HT-29 (cell line): ENCODE results near the gene SUMO3. TPM values are rescaled to one million over a fixed set of nuclear protein-coding genes. Genes with fewer than 3 reads are reported as not detected.
A peak's percentile ranks its signal among the peaks of the same experiment; 100 is the strongest.

Experiments
- DNase-seq: peaks from one replicate; pipeline ENCODE4 v3.0.0-alpha.2; 2015; ENCODE audit warnings: low spot score
- total RNA-seq: library from RNA; depleted of rRNA; stranded (reverse); fragments of >200 nt; shearing (Covaris generic); gene quantifications from 2 replicates; pipeline ENCODE4 v1.2.3, GENCODE V29; 2014; rRNA removed

SUMO3 gene
- total RNA-seq: 90.3 and 98.8 TPM in 2 replicates

DNA sequence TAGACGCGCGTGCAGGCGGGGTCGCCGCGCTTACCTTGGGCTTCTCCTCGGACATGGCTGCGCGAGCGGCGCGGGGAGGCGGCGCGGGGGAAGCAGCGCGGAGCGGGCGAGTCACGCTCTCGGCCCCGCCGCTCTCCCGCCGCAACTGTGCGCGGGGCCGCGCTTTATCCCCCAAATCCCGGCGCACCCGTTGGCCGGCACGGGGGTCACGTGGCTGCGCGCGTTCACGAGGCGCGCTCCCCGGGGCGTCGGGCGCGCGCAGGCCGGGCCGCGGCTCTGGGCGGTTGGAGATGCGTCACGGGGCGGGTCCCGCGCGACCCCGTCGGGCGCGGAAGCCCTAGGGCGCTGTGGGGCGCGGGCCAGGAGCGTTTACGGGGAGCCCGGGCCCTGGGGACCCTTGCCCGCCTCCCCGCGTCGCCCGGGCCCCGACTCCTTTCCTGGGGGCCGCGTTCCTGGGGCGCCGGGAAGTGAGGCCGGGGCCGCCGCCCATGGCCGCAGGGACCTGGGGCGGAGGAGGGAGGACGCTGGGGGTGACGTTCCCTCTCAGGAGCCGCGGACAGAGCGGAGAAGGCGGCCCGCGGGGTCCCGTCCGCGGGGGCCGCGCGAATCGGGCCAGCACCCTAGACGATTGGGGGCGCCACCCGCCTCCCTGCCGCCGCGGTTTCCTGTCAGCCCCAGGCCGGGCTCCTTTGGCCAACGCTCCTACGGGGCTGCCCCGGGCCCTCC lies at the start of gene SUMO3:
TSS of gene SUMO3 (minus strand) at position 149 of the 726 bp plus-strand sequence. CDS start at position 55, 94 bp downstream.
- DNase-seq: peak; percentile 52

GRCh38 chr21:44867464-44867863 lies 49.6 kb upstream of the SUMO3 start:
- no peak for DNase-seq

DNA sequence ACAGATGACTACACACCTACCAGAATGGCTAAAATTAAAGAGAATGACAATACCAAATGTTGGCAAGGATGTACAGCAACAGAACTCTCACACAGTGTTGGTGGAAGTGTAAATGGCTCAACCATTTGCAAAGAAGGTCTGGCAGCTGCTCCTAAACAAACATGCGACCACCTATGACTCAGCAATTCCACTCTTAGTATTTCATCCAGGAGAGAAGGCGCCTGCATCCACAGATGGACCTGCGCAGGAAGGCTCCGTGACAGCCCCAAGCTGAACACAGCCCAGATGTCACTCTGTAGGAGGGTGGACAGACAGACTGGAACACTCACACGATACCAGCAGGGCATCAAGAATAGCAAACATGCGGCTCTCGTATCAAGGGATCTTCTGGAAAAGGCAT lies 48.9 kb upstream of the SUMO3 start:
- DNase-seq: no peak

GRCh38 chr21:44865561-44866280 lies 47.9 kb upstream of the SUMO3 start:
- peak; percentile 28 for DNase-seq

DNA sequence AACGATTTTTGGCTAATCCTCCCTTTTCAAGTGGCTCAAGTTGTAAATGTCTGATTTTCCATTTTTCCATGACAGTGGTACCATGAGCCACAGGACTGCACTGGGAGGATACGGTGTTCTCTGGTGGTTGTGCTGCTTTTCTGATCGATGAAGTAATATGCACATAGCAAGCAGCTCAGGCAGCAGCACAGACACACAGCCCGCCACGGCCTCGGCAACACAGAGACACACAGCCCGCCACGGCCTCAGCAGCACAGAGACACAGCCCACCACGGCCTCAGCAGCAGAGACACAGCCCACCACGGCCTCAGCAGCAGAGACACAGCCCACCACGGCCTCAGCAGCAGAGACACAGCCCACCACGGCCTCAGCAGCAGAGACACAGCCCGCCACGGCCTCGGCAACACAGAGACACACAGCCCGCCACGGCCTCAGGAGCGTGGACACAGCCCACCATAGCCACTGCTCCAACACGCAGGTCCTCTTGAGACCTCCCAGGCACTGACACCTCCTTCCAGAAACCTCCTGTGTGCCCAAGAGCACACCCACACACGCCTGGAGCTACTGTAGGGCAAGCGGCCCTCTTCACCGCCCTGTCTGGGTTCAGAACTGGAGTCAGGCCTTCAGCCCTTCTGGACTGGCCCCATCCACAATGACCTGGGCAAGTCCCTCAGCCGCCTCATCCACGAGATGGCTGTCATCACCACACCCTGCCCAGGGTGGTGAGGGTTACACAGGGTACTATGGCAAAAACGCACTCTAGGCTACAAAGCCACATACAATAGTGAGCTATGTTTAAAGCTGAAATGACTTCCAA lies 45.2 kb upstream of the SUMO3 start:
- DNase-seq: no peak

GRCh38 chr21:44858791-44859190 lies 40.9 kb upstream of the SUMO3 start:
- DNase-seq: no peak

- no peak for DNase-seq
Measured at GRCh38 chr21:44858291-44858690, 40.4 kb upstream of the SUMO3 start.

DNA sequence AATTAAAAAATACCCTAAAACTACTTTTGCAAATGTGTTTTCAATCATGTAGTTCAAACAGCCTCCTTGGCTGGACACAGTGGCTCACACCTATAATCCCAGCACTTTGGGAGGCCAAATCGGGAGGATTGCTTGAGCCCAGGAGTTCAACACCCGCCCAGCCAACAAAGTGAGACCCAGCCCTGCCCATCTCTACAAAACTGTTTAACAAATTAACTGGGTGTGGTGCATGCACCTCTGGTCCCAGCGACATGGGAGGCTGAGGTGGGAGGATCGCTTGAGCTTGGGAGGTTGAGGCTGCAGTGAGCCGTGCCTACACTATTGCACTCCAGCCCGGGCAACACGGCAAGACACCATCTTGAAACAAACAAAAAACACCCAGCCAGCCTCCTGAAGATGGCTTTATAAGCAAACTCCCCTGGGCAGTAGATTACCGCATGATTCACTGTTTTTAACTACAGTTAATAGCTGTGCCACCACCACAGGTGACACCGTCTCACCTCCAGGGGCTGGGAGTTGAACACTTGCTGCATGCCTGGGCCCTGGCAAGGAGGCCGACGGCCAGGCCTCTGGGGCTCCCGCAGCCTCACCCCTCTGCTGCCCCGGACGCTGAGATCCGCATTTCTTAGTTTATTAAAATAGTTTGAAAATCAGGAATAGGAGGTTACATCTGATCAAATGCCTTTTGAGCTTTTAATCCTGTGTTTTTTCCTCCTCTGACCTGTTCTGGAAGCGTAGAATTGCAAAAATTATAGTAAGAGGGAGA lies 39.4 kb upstream of the SUMO3 start:
- no peak for DNase-seq

DNA sequence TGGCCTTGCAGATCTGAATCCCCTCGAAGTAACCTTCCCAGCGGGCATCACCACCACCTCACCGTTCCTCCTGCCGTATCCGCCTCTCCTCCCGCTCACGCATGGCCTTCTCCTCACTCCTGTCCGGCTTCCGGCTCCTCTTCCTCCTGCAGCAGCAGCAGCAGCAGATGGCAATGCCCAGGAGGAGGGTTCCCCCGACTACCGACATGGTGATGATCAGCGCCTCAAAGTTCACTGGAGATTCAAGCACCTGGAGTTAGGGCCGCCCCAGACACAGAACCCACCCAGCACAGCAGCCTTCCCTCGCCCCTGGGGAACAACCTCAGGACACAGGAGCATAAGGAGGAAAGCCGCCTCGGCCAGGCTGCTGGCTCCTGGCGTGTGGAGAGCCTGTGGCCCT lies 38.3 kb upstream of the SUMO3 start:
- DNase-seq: no peak

- no peak for DNase-seq
Measured at GRCh38 chr21:44855572-44855971, 37.7 kb upstream of the SUMO3 start.

DNA sequence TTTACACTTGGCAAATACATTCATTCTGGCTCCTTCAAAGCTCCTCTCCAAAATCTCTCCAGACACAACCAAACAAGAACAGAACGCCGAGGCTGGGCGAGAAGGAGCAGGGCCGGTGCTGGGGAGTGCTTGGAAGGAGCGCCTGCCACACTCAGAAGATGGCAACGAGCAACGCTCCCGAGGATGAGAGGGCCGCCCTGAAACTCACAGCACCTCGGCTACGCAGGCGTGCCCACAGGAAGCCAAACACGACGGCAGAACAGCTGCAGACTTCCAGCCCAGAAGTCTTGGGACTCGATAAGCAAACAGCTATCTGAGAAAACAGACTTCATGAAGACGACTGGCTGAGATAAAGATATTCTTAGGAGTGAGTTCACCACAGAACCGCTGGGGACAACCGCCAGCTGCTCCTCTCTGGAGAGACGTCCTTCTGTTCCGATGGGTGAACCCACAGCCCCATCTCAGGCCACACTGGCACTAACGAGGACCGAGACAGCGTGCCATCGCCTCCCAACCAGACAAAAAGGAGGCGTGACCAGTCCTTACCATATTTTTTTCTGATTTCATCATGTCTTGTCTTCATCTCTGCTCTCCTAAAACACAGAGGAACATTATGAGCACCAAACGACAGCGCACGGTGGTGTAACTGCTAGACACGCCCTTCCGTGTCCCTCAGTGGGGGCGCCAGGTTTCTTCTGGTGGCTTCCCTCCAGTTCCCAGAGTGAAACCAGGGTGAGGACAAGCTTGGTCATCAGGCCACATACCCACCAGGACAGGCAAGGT lies 37.0 kb upstream of the SUMO3 start:
- no peak for DNase-seq

DNA sequence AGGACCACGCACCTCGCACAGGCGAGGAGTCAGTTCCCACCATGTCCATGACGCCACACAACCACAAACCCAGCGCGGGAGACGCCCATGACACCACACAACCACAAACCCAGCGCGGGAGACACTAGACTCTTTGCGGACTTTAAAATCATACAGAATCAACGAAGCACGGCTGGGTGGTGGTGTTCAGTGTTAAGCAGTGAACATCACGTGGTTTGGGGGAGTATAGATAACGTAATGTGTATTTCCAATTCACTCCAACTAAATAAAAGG lies 36.5 kb upstream of the SUMO3 start:
- no peak for DNase-seq

DNA sequence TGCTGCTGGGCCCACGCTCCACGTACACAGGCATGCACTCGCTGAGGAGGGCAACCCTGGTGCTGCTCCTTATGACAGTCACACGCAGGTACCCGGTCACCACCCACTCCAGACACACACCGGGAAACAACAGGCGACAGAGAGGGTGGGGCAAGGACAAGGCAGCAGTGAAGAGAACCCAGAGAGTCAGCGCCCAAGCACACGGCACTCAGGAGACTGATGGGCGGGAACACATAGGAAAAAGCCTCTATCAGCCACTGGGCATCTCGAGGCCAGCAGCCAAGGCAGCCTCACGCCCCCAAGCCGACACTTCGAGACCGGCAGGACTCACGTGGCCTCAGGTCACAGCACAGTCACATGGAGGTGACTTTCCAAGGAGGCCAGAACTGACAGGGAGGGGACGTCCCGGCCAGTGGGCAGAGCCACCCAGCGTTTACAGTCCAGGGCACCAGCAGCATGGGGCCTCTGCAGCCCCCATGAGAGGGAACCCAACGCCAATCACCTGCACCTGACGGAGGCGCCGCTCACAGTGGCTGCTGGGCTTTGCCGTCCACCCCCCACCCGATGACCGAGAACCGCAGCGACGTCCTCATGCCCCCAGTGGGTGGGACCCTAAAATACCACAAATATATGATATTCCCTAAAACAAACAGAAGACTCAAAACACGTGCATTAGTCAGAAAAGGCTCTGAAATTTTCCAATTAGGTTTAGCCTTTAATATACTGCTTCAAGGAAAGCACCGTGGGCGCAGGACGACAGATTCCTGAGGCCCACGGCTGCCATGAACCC lies 35.9 kb upstream of the SUMO3 start:
- DNase-seq: no peak

- no peak for DNase-seq
Measured at GRCh38 chr21:44850905-44851657, 33.2 kb upstream of the SUMO3 start.

- DNase-seq: no peak
Measured at GRCh38 chr21:44850208-44850800, 32.4 kb upstream of the SUMO3 start.

GRCh38 chr21:44849616-44850130 lies 31.8 kb upstream of the SUMO3 start:
- peak; percentile 31 for DNase-seq

DNA sequence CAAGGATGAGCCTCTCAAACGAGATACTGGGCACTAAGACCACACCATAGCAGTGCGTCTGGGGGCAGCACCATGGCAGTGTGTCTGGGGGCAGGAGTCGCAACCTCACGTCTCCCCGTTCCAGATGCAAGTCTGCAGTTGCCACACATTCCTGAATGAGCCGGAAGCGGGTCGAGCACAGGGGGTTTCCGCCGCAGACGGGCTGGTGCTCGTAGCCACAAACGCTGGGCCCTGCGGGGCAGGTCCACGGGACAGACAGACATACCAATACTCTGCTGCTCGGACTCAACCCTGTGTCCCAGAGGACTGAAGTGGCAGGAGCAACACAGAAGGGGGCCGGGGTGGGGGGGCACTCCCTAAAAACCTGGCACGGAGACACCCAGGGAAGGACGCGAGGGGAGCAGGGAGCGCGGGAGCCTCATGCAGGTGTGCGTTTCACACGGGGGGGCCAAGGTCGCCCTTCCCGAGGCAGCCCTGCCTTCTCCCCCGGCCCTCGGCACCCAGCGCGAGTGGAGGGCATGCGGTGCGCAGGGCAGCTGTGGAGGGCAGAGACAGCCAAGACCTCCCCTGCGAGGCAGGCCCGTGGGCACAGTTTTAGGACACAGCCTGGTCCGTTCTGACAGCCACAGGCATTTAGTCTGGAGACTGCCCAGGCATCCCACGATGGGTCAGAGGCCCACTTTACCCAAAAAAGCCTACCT lies 31.1 kb upstream of the SUMO3 start:
- DNase-seq: no peak
